Uterus (tissue), 2 donors: ENCODE results near the gene GRID2.

ENCODE experiments used
- CTCF ChIP-seq, 4 experiments: fragments of 200-600 bp in 2 of 4; fragments of 450-650 bp in 2 of 4; sonication (generic) in 2 of 4; IDR thresholded peaks; one replicate each; pipeline ENCODE4 v1.5.1; 2016 to 2019; ENCODE audit warnings: antibody characterized with exemption in 4 of 4, mild to moderate bottlenecking in 2 of 4, moderate library complexity in 1 of 4
- POLR2A ChIP-seq, 2 donors: fragments of 450-650 bp; IDR thresholded peaks; one replicate each; pipeline ENCODE4 v1.6.1; 2016; ENCODE audit warnings: antibody characterized with exemption in 2 of 2, mild to moderate bottlenecking in 1 of 2, moderate library complexity in 1 of 2

GRCh38 chr4:92514627-92515026 is 210.9 kb downstream of the GRID2 start:
- no peak for TF ChIP-seq CTCF (IDR thresholded peaks at IDR 0.05)
- no peak for TF ChIP-seq POLR2A (IDR thresholded peaks at IDR 0.05)
